ENCODE measurements around the gene OR2A25.

The OR2A25 gene

GRCh38 chr7:144122876-144123275 is 53.3 kb downstream of the OR2A25 start, which contains the start of gene OR2A14:
OR2A14 (plus strand) TSS chr7:144123176; CDS start chr7:144129113, 5,937 bp downstream.
- Histone ChIP-seq H3K36me3 (ENCODE audit: control insufficient read depth, insufficient read depth, low read length, severe bottlenecking) (no peaks in the 10 kb centered on the region), H3K27me3 (replicated peaks; ENCODE audit: control insufficient read depth, insufficient read depth, low read length) (no peaks in the 10 kb centered on the region), H3K4me3 (ENCODE audit: low read length) (no peak within 1 kb of the TSS), H3K4me1 (ENCODE audit: control insufficient read depth, insufficient read depth, low read length) (no peaks in the 10 kb centered on the region), H3K9ac (ENCODE audit: low read length) (no peak within 1 kb of the TSS), H3K9me3 (ENCODE audit: control insufficient read depth, low read length) (no peaks in the 10 kb centered on the region)
- DNase-seq (ENCODE audit: low read depth), result no peak

Measured in adipocyte (in vitro differentiated cells).